H1 (cell line): ENCODE results near the gene CALR. TPM values are rescaled to one million over a fixed set of nuclear protein-coding genes. Genes with fewer than 3 reads are reported as not detected.

Source experiments
- CTCF ChIA-PET: fragments of 300-600 bp; sonication (Branson Sonifier 250); formaldehyde crosslinking; loops from one replicate; lab custom pipeline; 2021; ENCODE audit not compliant: partially characterized antibody; lab: Charles Lee
- POLR2A ChIA-PET: fragments of 300-600 bp; sonication (Branson Sonifier 250); formaldehyde crosslinking; loops from one replicate; lab custom pipeline; 2021; ENCODE audit warnings: inconsistent platforms; ENCODE audit not compliant: partially characterized antibody; lab: Charles Lee
- DNase-seq, 2 experiments: peaks; one replicate each; pipeline versions ENCODE4 v3.0.0 to v3.0.0-alpha.2; 2010 to 2022; ENCODE audit warnings: low spot score in 2 of 2, low read depth in 1 of 2, mixed read lengths in 1 of 2
- FAIRE-seq: peaks from 2 replicates; lab custom pipeline; 2011; peaks lifted over from hg19 to GRCh38; lab: Jason Lieb, UNC
- H2AFZ ChIP-seq: 2 replicates; pipeline ENCODE4 v1.8.1; 2012; ENCODE audit warnings: low read length, inconsistent platforms
- H2AK5ac ChIP-seq: 2 replicates; pipeline ENCODE4 v1.6.1; 2013; ENCODE audit warnings: low read depth, low read length
- H2BK120ac ChIP-seq: replicated peaks from 2 replicates; pipeline ENCODE3; 2013; ENCODE audit warnings: low read depth, low read length, inconsistent platforms
- H2BK12ac ChIP-seq: 2 replicates; pipeline ENCODE4 v1.6.1; 2013; ENCODE audit warnings: low read depth, low read length
- H2BK15ac ChIP-seq: 2 replicates; pipeline ENCODE4 v1.6.1; 2013; ENCODE audit warnings: low read length
- H2BK20ac ChIP-seq: 2 replicates; pipeline ENCODE4 v1.6.1; 2013; ENCODE audit warnings: low read length
- H2BK5ac ChIP-seq: 2 replicates; pipeline ENCODE4 v1.6.1; 2013; ENCODE audit warnings: low read depth, low read length
- H3K14ac ChIP-seq: 2 replicates; pipeline ENCODE4 v1.6.1; 2013; ENCODE audit warnings: inconsistent platforms; ENCODE audit not compliant: insufficient read length
- H3K18ac ChIP-seq: 2 replicates; pipeline ENCODE4 v1.6.1; 2013; ENCODE audit warnings: low read length; ENCODE audit errors: extremely low read depth
- H3K23ac ChIP-seq: 2 replicates; pipeline ENCODE4 v1.6.1; 2013; ENCODE audit warnings: inconsistent platforms; ENCODE audit not compliant: insufficient read length
- H3K23me2 ChIP-seq: 2 replicates; pipeline ENCODE4 v1.6.1; 2013; ENCODE audit warnings: low read depth, low read length
- H3K27ac ChIP-seq: 2 replicates; pipeline ENCODE4 v1.6.1; 2011; ENCODE audit warnings: low read depth, low read length, inconsistent platforms
- H3K27me3 ChIP-seq, 4 experiments: replicated peaks in 1 of 4; 1 replicate in 1 of 4; 2 replicates in 3 of 4; pipeline versions ENCODE4 v1.6.1 to v1.8.1; 2011 to 2013; ENCODE audit warnings: low read length in 3 of 4, mild to moderate bottlenecking in 3 of 4, inconsistent platforms in 2 of 4, mixed read lengths in 2 of 4, moderate library complexity in 1 of 4; ENCODE audit not compliant: control insufficient read depth in 3 of 4, insufficient read depth in 3 of 4; ENCODE audit errors: extremely low read depth in 1 of 4
- H3K36me3 ChIP-seq, 4 experiments: 2 replicates each; pipeline versions ENCODE4 v1.6.1 to v1.8.1; 2011 to 2013; ENCODE audit warnings: mild to moderate bottlenecking in 4 of 4, low read length in 3 of 4, moderate library complexity in 2 of 4, control low read depth in 1 of 4, inconsistent platforms in 1 of 4; ENCODE audit not compliant: insufficient read depth in 4 of 4, control insufficient read depth in 2 of 4
- H3K4ac ChIP-seq: replicated peaks from 2 replicates; pipeline ENCODE3; 2013; ENCODE audit warnings: low read length, low read depth, mixed read lengths, inconsistent platforms; ENCODE audit not compliant: insufficient read length
- H3K4me1 ChIP-seq, 4 experiments: replicated peaks in 1 of 4; 1 replicate in 1 of 4; 2 replicates in 3 of 4; pipeline versions ENCODE4 v1.6.1 to v1.8.1; 2011 to 2013; ENCODE audit warnings: low read length in 3 of 4, inconsistent platforms in 2 of 4, mixed read lengths in 1 of 4; ENCODE audit not compliant: insufficient read depth in 4 of 4, control insufficient read depth in 3 of 4
- H3K4me2 ChIP-seq, 2 experiments: 2 replicates each; pipeline versions ENCODE4 v1.6.1 to v1.8.1; 2011 to 2013; ENCODE audit warnings: low read depth in 2 of 2, low read length in 2 of 2, control low read depth in 1 of 2, inconsistent platforms in 1 of 2, mild to moderate bottlenecking in 1 of 2; ENCODE audit not compliant: insufficient read depth in 1 of 2
- H3K4me3 ChIP-seq, 4 experiments: fragments of 200-600, 300-600 bp in 1 of 4; sonication (generic), shearing (Covaris generic), sonication (Bioruptor Twin) in 1 of 4; 2 replicates each; pipeline versions ENCODE4 v1.5.1 to v1.8.1; 2011 to 2016; ENCODE audit warnings: low read length in 4 of 4, low read depth in 3 of 4, control low read depth in 2 of 4, inconsistent platforms in 2 of 4, mild to moderate bottlenecking in 2 of 4, mixed read lengths in 1 of 4, moderate library complexity in 1 of 4; ENCODE audit not compliant: insufficient read depth in 2 of 4; ENCODE audit errors: extremely low read depth in 1 of 4
- H3K56ac ChIP-seq: replicated peaks from 2 replicates; pipeline ENCODE3; 2013; ENCODE audit warnings: low read depth, mild to moderate bottlenecking, mixed read lengths, low read length, inconsistent platforms; ENCODE audit not compliant: insufficient read length
- H3K79me1 ChIP-seq: 2 replicates; pipeline ENCODE4 v1.6.1; 2013; ENCODE audit warnings: low read depth, low read length, control low read depth
- H3K79me2 ChIP-seq, 2 experiments: 2 replicates each; pipeline versions ENCODE4 v1.6.1 to v1.8.1; 2012 to 2013; ENCODE audit warnings: low read length in 2 of 2, mild to moderate bottlenecking in 2 of 2, inconsistent platforms in 1 of 2; ENCODE audit not compliant: insufficient read depth in 2 of 2, control insufficient read depth in 1 of 2
- H3K9ac ChIP-seq, 4 experiments: replicated peaks in 1 of 4; 1 replicate in 1 of 4; 2 replicates in 3 of 4; pipeline versions ENCODE4 v1.6.1 to v1.8.1; 2011 to 2013; ENCODE audit warnings: low read depth in 3 of 4, low read length in 3 of 4, control low read depth in 2 of 4, mild to moderate bottlenecking in 2 of 4, moderate library complexity in 2 of 4, inconsistent platforms in 1 of 4; ENCODE audit errors: extremely low read depth in 1 of 4
- H3K9me3 ChIP-seq, 2 experiments: 2 replicates each; pipeline versions ENCODE4 v1.6.1 to v1.8.1; 2012 to 2013; ENCODE audit warnings: mild to moderate bottlenecking in 2 of 2, moderate library complexity in 2 of 2, control low read depth in 1 of 2, inconsistent platforms in 1 of 2, low read depth in 1 of 2, low read length in 1 of 2, mixed read lengths in 1 of 2; ENCODE audit not compliant: insufficient read depth in 2 of 2
- H4K20me1 ChIP-seq, 2 experiments: replicated peaks in 1 of 2; 2 replicates each; pipeline versions ENCODE3 to v1.8.1; 2011 to 2013; ENCODE audit warnings: inconsistent platforms in 2 of 2, low read length in 2 of 2, mild to moderate bottlenecking in 1 of 2; ENCODE audit not compliant: insufficient read depth in 2 of 2, control insufficient read depth in 1 of 2
- H4K5ac ChIP-seq: 2 replicates; pipeline ENCODE4 v1.6.1; 2013; ENCODE audit warnings: low read length, low read depth, mixed read lengths, inconsistent platforms; ENCODE audit not compliant: insufficient read length
- H4K8ac ChIP-seq: 2 replicates; pipeline ENCODE4 v1.8.0; 2013; ENCODE audit warnings: mild to moderate bottlenecking, moderate library complexity, low read length, inconsistent platforms; ENCODE audit not compliant: insufficient read depth; ENCODE audit errors: extremely low read depth
- H4K91ac ChIP-seq: replicated peaks from 2 replicates; pipeline ENCODE3; 2013; ENCODE audit warnings: low read length, mixed read lengths, inconsistent platforms; ENCODE audit not compliant: insufficient read length
- BCL11A ChIP-seq, 2 experiments: IDR thresholded peaks; one replicate each; pipeline ENCODE4 v1.6.1; 2011; ENCODE audit warnings: low read depth in 2 of 2, low read length in 2 of 2, mild to moderate bottlenecking in 2 of 2
- POLR2A ChIP-seq, 2 experiments: IDR thresholded peaks; 1 replicate in 1 of 2; 2 replicates in 1 of 2; pipeline ENCODE4 v1.6.1; 2011; ENCODE audit warnings: low read depth in 2 of 2, low read length in 2 of 2, mild to moderate bottlenecking in 2 of 2; ENCODE audit errors: control extremely low read depth in 1 of 2
- POLR2AphosphoS5 ChIP-seq: IDR thresholded peaks from 2 replicates; pipeline ENCODE4 v1.6.1; 2011; ENCODE audit warnings: low read depth, low read length
- WGBS, 2 experiments: shearing (Covaris generic) in 1 of 2; methylation state at CpG; one replicate each; pipeline versions ENCODE4 v1.1.6 to v1.1.7; 2013 to 2015; ENCODE audit warnings: low lambda C conversion rate in 2 of 2, mixed read lengths in 2 of 2, inconsistent platforms in 1 of 2, low coverage in 1 of 2, missing lambda C conversion rate in 1 of 2; ENCODE audit not compliant: insufficient replicate concordance in 2 of 2, insufficient coverage in 1 of 2, insufficient read length in 1 of 2; ENCODE audit errors: extremely low coverage in 1 of 2, missing lambda C conversion rate in 1 of 2; 5-methylcytosine and 5-hydroxymethylcytosine counted together
- polyA plus RNA-seq, 7 experiments: library from polyadenylated mRNA; depleted of rRNA in 3 of 7; stranded (reverse) in 5 of 7; unstranded in 2 of 7; fragments of >200 nt in 5 of 7; fragments of 200-250 nt in 2 of 7; gene quantifications; 1 replicate in 5 of 7; 2 replicates in 1 of 7; 4 replicates in 1 of 7; pipeline versions ENCODE4 v1.2.1 to v1.2.3, GENCODE V29; 2011 to 2013; ENCODE audit warnings: missing spikeins in 2 of 7, mixed read lengths in 2 of 7
- total RNA-seq: library from RNA; stranded (reverse); fragmentation: NEBNext Ultra II Directional; extraction: Animal tissue kit (Norgen Biotek cat#: 25700); gene quantifications from 2 replicates; pipeline ENCODE4 v1.2.1, GENCODE V29; 2021

Gene CALR
- total and polyA plus RNA-seq, 2 of the 8 experiments (the other 6 are each of a cell fraction or from before 2014, with no cell fraction given), result 591 to 1,155 TPM

DNA sequence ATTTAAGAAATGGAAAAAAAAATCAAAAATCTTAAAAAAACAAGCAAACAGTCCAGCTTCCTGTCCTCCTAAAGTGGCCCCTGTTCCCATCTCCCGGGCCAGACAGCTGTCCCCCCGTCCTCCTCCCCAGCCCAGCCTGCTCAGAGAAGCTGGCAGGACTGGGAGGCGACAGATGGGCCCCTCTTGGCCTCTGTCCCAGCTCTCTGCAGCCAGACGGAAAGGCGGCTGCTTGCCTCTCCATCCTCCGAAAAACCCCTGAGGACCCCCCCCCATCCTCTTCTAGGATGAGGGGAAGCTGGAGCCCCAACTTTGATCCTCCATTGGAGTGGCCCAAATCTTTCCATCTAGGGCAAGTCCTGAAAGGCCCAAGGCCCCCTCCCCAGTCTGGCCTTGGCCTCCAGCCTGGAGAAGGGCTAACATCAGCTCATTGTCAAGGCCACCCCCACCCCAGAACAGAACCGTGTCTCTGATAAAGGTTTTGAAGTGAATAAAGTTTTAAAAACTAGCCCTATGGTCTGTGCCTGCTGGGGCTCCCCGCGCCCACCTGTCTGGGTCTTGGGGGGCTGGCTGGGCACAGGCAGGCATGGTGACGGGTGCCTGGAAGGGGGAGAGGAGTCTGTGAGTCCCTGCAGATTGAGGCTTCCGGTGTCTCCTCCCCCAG is 14.9 kb downstream of the CALR start:
- no peak overlapping the region for H4K91ac ChIP-seq
- H3K23ac ChIP-seq, result no peak overlapping the region
- H2AFZ ChIP-seq, result no peak overlapping the region
- H3K27ac ChIP-seq, result no peak overlapping the region
- H3K14ac ChIP-seq, result no peak overlapping the region
- no peak overlapping the region for H3K9ac ChIP-seq
- H3K36me3 ChIP-seq, result peaks cover 15 to 52% (median 26%) of the 10 kb centered on the region in 4 experiments
- DNase-seq (no peak), FAIRE-seq (no peak)
- POLR2A ChIA-PET, result interaction anchor here (0.6 to 8.1 kb wide), 28 partner anchors 6 to 309 kb away, joined by 3 to 71 read pairs (median 4); partner anchors contain the start of genes CALR, DNASE2, FARSA and GCDH
- no peak overlapping the region for H2AK5ac ChIP-seq
- 98% methylated on average over 5 of the region's 11 CpGs; no CpG with 5 or more reads in 1 of the 2 experiments for WGBS, 2 experiments
- no peak overlapping the region for H3K56ac ChIP-seq
- H2BK120ac ChIP-seq, result no peak overlapping the region
- H3K4me2 ChIP-seq, result no peak overlapping the region
- H3K18ac ChIP-seq, result no peak overlapping the region
- H3K23me2 ChIP-seq, result peaks cover 6% of the 10 kb centered on the region
- no peak overlapping the region for H3K4ac ChIP-seq
- H3K27me3 ChIP-seq, result no peaks in the 10 kb centered on the region
- H3K9me3 ChIP-seq, result no peaks in the 10 kb centered on the region
- TF ChIP-seq POLR2AphosphoS5 (0 out of 2 replicates have a peak, but pooled peaks have one; percentile 49), BCL11A (IDR thresholded peaks at IDR 0.05; ENCODE audit: low read depth in 2 of 2, low read length in 2 of 2) (no peak), POLR2A (IDR thresholded peaks at IDR 0.05; ENCODE audit: control extremely low read depth in 1 of 2, low read depth in 2 of 2, low read length in 2 of 2) (peak; percentile 46 to 48; a peak in 2 of 3 replicates)
- no peak overlapping the region for H2BK15ac ChIP-seq
- CTCF ChIA-PET, result interaction anchor here (1.6 to 6.7 kb wide), 2 partner anchors 10 to 13 kb away, joined by 3 to 62 read pairs; no protein-coding TSS in a partner anchor
- no peak overlapping the region for H2BK12ac ChIP-seq
- peaks cover 4% of the 10 kb centered on the region; the same call in 1 of the 2 replicates for H3K79me1 ChIP-seq
- H3K4me1 ChIP-seq, result peaks cover 0 to 4% (median 2%) of the 10 kb centered on the region in 4 experiments; a peak in 3 of 7 replicates
- H4K8ac ChIP-seq, result no peak overlapping the region
- H4K5ac ChIP-seq, result no peak overlapping the region
- H2BK5ac ChIP-seq, result no peak overlapping the region
- H2BK20ac ChIP-seq, result no peak overlapping the region
- H3K79me2 ChIP-seq, result peaks cover 4 to 27% of the 10 kb centered on the region in 2 experiments; a peak in 3 of 4 replicates
- H4K20me1 ChIP-seq, result peaks cover 0 to 9% of the 10 kb centered on the region in 2 experiments
- no peak overlapping the region for H3K4me3 ChIP-seq
